Keratinocyte (primary cell): ENCODE data around the gene PAPPA2.

Experiments used
- EZH2 ChIP-seq: IDR thresholded peaks from one replicate; pipeline ENCODE4 v1.6.1; 2012; ENCODE audit warnings: inconsistent platforms, mild to moderate bottlenecking, low read length, moderate library complexity
- TF ChIP-seq, protein P1 (sequence below), 3 experiments: IDR thresholded peaks in 1 of 3; conservative IDR thresholded peaks in 1 of 3; optimal IDR thresholded peaks in 1 of 3; 2 replicates in 2 of 3; 3 replicates in 1 of 3; pipeline versions ENCODE3 to v1.5.1; 2011; ENCODE audit warnings: low read length in 3 of 3, mild to moderate bottlenecking in 3 of 3, moderate library complexity in 2 of 3, control low read depth in 1 of 3, inconsistent platforms in 1 of 3; ENCODE audit not compliant: insufficient read depth in 2 of 3; ENCODE audit errors: extremely low read depth in 1 of 3

DNA sequence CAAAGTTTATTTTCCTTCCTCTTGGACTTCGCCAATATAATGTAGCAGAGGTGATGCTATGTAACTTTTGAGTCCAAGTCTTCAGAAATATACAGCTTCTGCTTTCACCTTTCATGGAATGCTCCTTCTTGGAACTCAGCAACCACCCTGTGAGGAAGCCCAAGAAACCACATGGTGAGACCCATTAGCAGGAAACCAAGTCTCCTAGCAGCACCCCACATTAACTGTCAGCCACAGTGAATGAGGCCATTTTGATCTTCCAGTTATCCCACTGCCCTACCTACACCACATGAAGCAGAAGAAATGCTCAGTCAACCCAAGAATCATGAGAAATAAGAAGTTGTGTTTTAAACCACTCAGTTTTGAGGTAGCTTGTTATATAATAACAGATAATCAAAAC is 58.2 kb downstream of the PAPPA2 start:
- TF ChIP-seq, protein P1, sequence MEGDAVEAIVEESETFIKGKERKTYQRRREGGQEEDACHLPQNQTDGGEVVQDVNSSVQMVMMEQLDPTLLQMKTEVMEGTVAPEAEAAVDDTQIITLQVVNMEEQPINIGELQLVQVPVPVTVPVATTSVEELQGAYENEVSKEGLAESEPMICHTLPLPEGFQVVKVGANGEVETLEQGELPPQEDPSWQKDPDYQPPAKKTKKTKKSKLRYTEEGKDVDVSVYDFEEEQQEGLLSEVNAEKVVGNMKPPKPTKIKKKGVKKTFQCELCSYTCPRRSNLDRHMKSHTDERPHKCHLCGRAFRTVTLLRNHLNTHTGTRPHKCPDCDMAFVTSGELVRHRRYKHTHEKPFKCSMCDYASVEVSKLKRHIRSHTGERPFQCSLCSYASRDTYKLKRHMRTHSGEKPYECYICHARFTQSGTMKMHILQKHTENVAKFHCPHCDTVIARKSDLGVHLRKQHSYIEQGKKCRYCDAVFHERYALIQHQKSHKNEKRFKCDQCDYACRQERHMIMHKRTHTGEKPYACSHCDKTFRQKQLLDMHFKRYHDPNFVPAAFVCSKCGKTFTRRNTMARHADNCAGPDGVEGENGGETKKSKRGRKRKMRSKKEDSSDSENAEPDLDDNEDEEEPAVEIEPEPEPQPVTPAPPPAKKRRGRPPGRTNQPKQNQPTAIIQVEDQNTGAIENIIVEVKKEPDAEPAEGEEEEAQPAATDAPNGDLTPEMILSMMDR (optimal IDR thresholded peaks at IDR 0.05 in 1 of 3, IDR thresholded peaks at IDR 0.05 in 1 of 3, conservative IDR thresholded peaks at IDR 0.05 in 1 of 3; ENCODE audit: extremely low read depth in 1 of 3, insufficient read depth in 2 of 3, low read length in 3 of 3), result no peak
- TF ChIP-seq EZH2, result no peak
